ENCODE data around the gene AMACR.
"Not testable (repeated sequence)": the region's sequence is repeated elsewhere in the genome, so short reads cannot be mapped to it uniquely, and the experiment has no call there.

Gene AMACR

GRCh38 chr5:34035756-34036155 is 27.9 kb upstream of the AMACR start:
- DNase-seq: no peak

- DNase-seq: no peak
These were observed 26.9 kb upstream of the AMACR start for GRCh38 chr5:34034534-34035327.

GRCh38 chr5:34031966-34032365 is 24.1 kb upstream of the AMACR start:
- no peak for DNase-seq

DNA sequence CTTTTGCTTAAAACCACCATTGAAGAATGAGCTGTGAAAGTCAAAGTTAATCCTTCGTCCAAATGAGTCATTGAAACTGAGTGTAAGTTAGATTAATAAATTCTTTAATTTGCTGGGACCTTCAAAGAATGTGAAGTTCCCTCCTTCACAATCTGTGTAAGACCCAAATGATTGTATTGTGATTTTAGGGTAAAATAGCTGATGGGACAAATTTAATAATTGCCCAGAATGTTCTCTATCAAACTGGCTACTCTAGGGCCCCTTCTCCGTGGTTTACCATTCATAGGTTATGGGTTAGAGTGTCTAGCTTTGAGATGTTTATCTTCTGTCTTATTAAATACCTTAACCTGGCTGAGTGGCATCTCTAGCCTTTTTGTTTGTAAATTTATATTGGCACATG is 23.3 kb upstream of the AMACR start:
- DNase-seq: no peak

GRCh38 chr5:34030585-34030984 is 22.7 kb upstream of the AMACR start:
- not testable (repeated sequence) for DNase-seq

DNA sequence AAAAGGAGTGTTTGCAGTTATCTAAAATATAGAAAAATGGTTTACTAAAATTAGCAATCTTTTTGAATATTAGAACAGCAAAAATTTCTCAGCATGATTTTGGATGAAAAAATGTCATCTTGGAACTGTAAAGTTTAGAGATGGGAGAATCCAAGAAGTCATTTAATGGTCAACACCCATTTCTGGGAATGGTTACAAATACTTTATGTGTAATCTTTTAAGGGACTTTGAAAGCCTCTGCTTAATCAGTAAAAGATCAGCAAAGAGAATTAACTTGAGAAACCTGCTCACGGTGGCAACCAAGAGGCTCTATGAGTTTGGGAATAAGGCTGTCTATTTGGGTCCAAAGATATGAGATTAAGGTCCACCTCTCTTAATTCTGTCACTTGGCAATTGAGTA is 22.2 kb upstream of the AMACR start:
- no peak for DNase-seq

- DNase-seq: no peak
These were observed 20.5 kb upstream of the AMACR start for GRCh38 chr5:34028349-34028748.

- no peak for DNase-seq
These were observed 18.4 kb upstream of the AMACR start for GRCh38 chr5:34026089-34026761.

DNA sequence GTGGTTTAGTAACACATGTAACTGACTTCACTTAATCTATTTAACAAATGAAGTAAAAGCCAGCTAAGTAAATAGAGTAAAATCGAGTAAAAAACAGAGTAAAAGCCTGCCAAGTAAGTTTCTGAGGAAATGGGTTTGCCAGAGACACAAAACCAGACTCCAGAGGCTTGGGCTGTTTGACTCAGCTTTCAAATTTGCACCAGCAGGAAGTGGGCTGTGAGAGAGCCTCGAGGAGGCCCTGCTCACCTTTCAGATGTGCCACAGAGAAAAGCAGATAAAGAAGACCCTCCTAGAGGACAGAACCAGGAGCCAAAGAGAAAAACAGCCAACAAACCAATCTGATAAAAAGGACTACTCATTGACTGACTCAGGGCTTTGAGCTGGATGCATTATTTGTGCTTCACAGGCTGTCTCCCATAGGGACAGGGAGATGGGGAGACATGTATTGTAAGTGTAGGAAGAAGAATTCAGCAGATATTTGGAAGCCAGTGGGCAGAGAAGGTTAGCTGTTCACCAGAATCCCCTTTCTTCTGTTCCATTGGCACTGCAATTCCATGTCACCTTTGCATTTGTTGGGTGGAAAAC is 14.4 kb upstream of the AMACR start:
- no peak for DNase-seq

DNA sequence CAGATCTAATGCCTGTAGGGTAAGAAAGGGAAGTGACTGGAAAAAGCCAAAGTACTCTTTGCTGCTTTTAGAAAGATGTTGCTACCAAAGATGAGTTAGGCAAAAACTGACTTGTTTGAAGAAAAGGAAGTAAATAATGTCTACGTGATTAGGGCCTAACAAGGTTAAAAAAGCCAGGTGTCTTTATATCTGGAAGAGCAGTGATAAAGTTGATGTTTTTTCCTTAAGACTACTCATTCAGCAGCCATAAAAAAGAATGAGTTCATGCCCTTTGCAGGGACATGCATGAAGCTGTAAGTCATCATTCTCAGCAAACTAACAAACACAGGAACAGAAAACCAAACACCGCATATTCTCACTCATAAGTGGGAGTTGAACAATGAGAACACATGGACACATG is 13.5 kb upstream of the AMACR start:
- no peak for DNase-seq

GRCh38 chr5:34020726-34021125 is 12.9 kb upstream of the AMACR start:
- no peak for DNase-seq

- no peak for DNase-seq
These were observed 9.4 kb upstream of the AMACR start for GRCh38 chr5:34017254-34017653.

DNA sequence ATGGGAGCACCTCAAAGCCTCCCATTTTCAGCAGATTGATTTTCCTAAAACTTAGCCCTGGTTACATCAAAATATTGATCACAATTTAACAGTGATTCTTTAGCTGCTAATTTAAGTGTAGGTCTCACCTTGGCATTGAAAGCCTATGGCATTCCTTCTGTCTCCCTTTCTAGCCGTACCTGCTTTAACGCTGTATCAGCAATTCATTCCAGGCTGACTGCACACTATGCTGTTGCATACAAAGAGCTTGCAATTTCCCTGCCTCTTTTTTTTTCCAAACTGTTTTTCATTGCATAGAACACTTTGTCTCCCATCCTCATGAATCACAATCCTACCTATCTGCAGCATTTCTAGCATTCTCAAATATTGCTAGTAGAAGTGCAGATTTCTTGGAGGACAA is 8.9 kb upstream of the AMACR start:
- no peak for DNase-seq

DNA sequence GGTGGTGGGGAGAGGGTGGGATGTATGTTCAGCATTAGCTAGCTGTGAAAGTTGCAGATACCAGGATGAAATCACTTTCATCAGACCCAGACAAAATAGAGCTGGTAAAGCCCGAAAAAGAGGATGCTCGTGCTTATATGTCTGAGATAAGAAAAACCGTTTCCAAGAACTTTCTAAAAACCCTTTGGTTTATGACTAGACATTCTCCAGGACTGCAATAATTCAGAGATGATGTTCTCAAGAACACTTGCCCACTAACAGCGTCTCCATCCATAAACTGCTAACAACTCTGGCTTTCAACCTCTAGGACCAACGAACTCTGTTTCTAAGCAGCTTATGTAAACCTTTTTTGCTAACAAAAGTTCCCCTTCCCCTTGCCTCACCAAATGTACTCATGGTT is 8.4 kb upstream of the AMACR start:
- no peak for DNase-seq

DNA sequence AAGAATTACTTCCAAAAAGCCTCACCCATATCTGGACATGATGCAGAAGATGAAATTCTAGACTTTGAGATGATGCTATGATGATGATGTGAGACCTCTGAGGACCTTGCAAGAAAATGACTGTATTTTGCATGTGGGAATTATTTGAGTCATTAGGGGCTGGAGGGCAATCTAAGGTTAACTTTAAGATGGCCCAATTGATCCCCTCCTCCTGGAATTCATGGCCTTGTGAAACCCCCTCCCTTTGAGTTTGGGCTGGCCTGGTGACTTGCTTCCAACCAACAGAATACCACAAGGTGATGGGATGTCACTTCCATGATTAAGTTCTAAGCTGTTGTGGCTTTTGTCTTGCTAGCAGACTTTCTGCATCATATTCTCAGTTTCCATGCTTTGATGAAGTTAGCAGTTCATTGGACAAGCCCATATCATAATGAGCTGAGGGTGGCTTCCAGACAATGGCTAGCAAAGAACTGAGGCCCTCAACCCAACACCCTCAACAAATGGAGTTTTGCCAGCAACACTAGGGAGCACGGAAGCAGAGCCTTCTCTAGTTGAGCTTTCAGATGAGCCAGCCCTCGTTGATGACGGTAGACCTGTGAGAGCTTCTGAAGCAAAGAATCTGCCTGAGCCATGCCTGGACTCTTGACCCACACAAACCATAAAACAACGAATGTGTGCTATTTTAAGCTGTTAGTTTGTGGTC is 7.4 kb upstream of the AMACR start:
- no peak for DNase-seq

GRCh38 chr5:34014626-34015025 is 6.8 kb upstream of the AMACR start:
- no peak for DNase-seq

DNA sequence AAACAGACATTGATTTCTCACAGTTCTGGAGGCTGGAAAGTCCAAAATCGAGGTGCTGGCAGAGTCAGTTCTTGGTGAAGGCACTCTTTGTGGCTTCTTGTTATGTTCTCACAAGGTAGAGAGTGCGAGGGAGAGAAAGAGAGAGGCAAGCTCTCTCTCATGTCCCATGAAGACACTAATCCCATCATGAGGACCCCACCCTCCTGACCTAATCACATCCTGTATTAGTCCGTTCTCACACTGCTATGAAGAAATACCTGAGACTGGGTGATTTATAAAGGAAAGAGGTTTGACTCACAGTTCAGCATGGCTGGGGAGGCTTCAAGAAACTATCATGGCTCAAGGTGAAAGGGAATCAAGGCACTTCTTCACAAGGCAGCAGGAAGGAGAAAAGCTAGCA is 5.7 kb upstream of the AMACR start:
- no peak for DNase-seq

DNA sequence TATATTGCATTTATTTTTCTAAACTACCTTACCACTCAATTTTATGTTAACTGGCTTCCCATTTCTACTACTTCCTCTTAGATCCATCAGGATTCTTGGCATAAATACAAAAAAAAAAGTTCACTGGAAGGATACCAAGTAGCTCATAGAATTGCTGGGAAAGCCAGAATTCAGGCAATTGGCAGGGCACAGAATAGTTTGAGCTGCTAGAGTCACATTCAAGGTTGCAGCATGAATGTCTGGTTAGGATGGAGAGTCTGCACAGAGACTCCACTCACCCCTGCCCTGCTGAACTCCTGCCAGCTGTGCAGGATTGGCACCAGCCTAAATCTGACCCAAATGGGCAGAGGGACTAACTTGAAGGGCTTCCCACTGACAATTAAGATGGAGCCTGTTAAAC is 4.9 kb upstream of the AMACR start:
- no peak for DNase-seq

- DNase-seq: no peak
These were observed 3.7 kb upstream of the AMACR start for GRCh38 chr5:34011536-34011935.

DNA sequence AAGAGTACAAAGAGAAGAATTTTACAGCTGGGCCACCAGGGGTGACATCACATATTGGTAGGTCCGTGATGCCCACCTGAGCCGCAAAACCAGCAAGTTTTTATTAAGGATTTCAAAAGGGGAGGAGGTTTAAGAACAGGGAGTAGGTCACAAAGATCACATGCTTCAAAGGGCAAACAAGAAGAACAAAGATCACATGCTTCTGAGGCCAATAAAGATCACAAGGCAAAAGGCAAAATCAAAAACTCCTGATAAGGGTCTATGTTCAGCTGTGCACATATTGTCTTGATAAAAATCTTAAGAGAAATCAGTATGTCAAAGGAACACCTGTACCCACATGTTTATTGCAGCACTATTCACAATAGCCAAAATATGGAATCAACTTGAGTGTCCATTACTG is 2.3 kb upstream of the AMACR start:
- not testable (repeated sequence) for DNase-seq

- no peak for DNase-seq
These were observed 1.8 kb upstream of the AMACR start for GRCh38 chr5:34009610-34010009.

- peak; percentile 9 for DNase-seq
These were observed 952 bp upstream of the AMACR start for GRCh38 chr5:34008802-34009201.

GRCh38 chr5:34007201-34007620 is 639 bp downstream of the AMACR start:
- peak; percentile 32 for DNase-seq

GRCh38 chr5:34005681-34006080 is 2.2 kb downstream of the AMACR start:
- DNase-seq: no peak

Data from DMS79 treated with DMSO at 0.1 percent for 48 hours (cell line).